NCI-H524 (cell line): Measurements from ENCODE around the gene ADAMTS20.

Experiments
- DNase-seq, 2 experiments: peaks; one replicate each; lab custom pipeline; 2025; lab: John Stamatoyannopoulos, UW

ADAMTS20 gene

DNA sequence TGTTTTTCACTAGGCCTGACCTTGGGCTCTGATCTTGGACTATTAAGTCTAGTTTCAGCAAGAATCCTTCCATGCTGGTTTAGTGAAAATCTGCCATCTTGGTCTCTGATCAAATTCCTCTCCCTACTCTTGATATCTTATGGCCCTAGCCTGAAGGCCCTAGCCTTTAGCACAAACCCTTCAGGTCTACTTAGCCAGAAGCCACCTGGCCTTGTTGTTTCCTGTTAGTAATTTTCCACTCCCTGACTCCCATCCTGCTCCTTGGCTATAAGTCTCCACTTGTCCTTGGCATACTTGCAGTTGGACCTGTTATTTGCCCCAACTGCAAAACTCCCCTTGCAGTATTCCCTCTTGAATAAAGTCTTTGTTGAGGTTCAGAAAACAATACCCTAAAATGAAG lies 241.4 kb downstream of the ADAMTS20 start:
- no peak for DNase-seq

DNA sequence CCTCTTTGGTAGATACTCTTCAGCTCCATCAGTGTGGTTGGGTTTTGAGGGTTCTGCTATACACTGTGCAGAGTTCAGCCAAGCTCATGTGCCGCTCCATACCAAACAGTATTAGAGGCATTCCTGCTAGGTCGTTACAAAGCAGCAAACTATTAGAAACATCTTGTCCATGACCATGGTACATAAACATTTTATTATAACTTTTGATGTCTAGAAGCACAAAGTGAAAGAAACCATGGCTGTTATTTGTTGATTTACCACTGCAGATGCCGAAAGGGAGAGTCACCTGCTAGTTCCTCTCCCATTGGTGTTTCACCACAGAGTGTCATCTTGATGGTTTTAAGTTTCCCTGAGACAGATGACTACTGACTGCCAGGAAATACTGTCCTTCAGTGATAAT lies 242.0 kb downstream of the ADAMTS20 start:
- no peak for DNase-seq

DNA sequence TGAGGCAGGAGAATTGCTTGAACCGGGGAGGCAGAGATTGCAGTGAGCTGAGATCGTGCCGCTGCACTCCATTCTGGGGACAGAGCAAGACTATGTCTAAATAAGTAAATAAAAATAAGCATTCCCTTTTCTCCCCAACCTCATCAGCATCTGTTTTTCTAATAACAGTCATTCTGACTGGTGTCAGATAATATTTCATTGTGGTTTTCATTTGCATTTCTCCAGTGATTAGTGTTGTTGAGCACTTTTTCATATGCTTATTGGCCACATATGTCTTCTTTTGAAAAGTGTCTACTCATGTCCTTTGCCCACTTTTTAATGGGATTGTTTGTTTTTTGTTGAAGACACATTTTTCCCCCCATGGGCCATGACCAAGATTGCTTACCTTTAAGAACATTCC lies 243.2 kb downstream of the ADAMTS20 start:
- no peak for DNase-seq

DNA sequence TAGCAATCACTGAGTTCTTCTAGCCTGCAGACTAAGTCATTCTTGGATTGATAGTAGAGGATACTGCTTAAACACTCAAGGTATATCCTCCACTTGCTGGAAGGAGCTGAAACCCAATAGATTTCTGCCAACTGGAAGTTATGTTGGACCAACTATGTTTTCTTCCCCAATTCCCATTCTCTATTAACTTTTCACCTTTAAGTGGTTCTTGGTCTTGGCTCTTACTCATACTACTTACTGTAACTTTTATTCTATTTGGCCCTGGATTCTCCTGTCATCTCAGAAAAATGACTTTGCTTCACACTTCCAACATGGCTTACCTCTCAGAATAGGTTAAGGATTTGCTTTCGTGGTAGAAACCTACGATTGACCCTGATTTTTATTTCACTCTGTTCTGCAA lies 244.9 kb downstream of the ADAMTS20 start:
- no peak for DNase-seq

DNA sequence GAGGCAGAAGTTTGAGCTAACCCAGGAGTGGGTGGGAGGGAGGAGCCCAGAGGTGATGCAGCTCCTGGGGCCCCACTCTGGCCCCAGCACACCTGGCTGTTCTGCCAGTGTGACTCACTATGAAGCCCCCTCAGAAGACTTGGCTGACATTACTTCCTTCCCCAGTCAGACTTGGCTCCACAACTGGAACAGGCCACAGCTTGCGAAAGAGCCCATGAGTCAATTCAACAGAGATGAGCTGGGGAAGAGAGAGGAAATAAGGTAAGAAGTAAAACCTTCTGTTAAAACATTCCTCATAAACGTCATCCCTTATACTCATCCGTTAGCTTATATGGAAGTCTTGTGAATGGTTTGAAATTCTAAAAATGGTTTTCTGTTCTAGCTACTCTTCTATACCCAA lies 245.9 kb downstream of the ADAMTS20 start:
- no peak for DNase-seq

DNA sequence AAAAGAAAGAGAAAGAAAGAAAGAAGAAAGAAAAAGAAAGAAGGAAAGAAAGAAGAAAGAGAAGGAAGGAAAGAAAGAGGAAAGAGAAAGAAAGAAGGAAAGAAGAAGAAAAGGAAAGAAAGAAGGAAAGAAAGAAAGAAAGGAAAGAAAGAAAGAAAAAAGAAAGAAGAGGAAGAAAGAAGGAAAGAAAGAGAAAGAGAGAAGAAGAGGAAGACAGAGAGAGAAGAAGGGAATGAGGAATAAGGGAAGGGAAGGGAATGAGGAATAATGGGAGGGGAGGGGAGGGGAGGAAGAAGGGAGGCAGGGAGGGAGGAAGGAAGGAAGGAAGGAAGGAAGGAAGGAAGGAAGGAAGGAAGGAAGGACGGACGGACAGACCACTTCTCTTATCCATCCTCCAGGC lies 246.9 kb downstream of the ADAMTS20 start:
- DNase-seq: no peak
